GM18909 (cell line): Measurements from ENCODE around the gene SLC43A2.

ENCODE experiments used
- ATAC-seq: cut with Tn5 transposase; IDR thresholded peaks from one replicate; pipeline ENCODE4 v1.9.1; 2021; ENCODE audit warnings: mild to moderate bottlenecking; ENCODE audit not compliant: unreplicated experiment, poor library complexity

Gene SLC43A2

GRCh38 chr17:1625581-1625980 lies 3.1 kb downstream of the SLC43A2 start:
- no peak for ATAC-seq

- no peak for ATAC-seq
Measured at GRCh38 chr17:1625053-1625452, 3.6 kb downstream of the SLC43A2 start.

- no peak for ATAC-seq
Measured at GRCh38 chr17:1624650-1625049, 4.0 kb downstream of the SLC43A2 start.

GRCh38 chr17:1623057-1623630 lies 5.5 kb downstream of the SLC43A2 start:
- no peak for ATAC-seq

GRCh38 chr17:1621273-1621954 lies 7.2 kb downstream of the SLC43A2 start:
- no peak for ATAC-seq

- ATAC-seq: no peak
Measured at GRCh38 chr17:1620486-1620885, 8.1 kb downstream of the SLC43A2 start.

- no peak for ATAC-seq
Measured at GRCh38 chr17:1617620-1618174, 10.9 kb downstream of the SLC43A2 start.

- no peak for ATAC-seq
Measured at GRCh38 chr17:1616101-1616500, 12.5 kb downstream of the SLC43A2 start.

GRCh38 chr17:1612400-1612799 lies 16.2 kb downstream of the SLC43A2 start:
- no peak for ATAC-seq

- no peak for ATAC-seq
Measured at GRCh38 chr17:1611715-1612114, 16.9 kb downstream of the SLC43A2 start.

- no peak for ATAC-seq
Measured at GRCh38 chr17:1608676-1609075, 20.0 kb downstream of the SLC43A2 start.

- ATAC-seq: no peak
Measured at GRCh38 chr17:1607971-1608320, 20.7 kb downstream of the SLC43A2 start.

- ATAC-seq: peak; percentile 19
Measured at GRCh38 chr17:1606352-1606985, 22.2 kb downstream of the SLC43A2 start.

- ATAC-seq: no peak
Measured at GRCh38 chr17:1605681-1606351, 22.8 kb downstream of the SLC43A2 start.

GRCh38 chr17:1604831-1605528 lies 23.7 kb downstream of the SLC43A2 start:
- ATAC-seq: no peak

GRCh38 chr17:1601571-1601970 lies 27.1 kb downstream of the SLC43A2 start:
- ATAC-seq: no peak

GRCh38 chr17:1598399-1599095 lies 30.1 kb downstream of the SLC43A2 start:
- ATAC-seq: no peak

- ATAC-seq: no peak
Measured at GRCh38 chr17:1597861-1598342, 30.7 kb downstream of the SLC43A2 start.

- ATAC-seq: no peak
Measured at GRCh38 chr17:1593630-1593931, 35.1 kb downstream of the SLC43A2 start.
